ENCODE measurements around the gene TMEM269. TPM values are rescaled to one million over a fixed set of nuclear protein-coding genes. Genes with fewer than 3 reads are reported as not detected.

The TMEM269 gene
- total and polyA plus RNA-seq, 8 donors, result 0.17 to 1.6 (median 1.3) TPM; not detected in 1

- intact Hi-C loops (cut with DNase I), result no loop called here
- H3K27me3 ChIP-seq, result no peaks in the 10 kb centered on the region
- H3K4me3 ChIP-seq, result no peak overlapping the region
- H3K9me3 ChIP-seq, result no peaks in the 10 kb centered on the region
- TF ChIP-seq CTCF (IDR thresholded peaks at IDR 0.05), result no peak
- peaks cover 0 to 21% of the 10 kb centered on the region in 2 donors for H3K36me3 ChIP-seq
- ATAC-seq (no peak), DNase-seq (no peak)
- H3K27ac ChIP-seq, result no peak overlapping the region
- H3K4me1 ChIP-seq, result peaks cover 0 to 33% of the 10 kb centered on the region in 2 donors
Measured at GRCh38 chr1:42841440-42842147, 56.8 kb downstream of the TMEM269 start.

GRCh38 chr1:42844592-42845140, 59.9 kb downstream of the TMEM269 start:
- Histone ChIP-seq H3K27ac (no peak overlapping the region), H3K9me3 (no peaks in the 10 kb centered on the region), H3K36me3 (peaks cover 0 to 15% of the 10 kb centered on the region in 2 donors), H3K27me3 (no peaks in the 10 kb centered on the region), H3K4me1 (peaks cover 12 to 32% of the 10 kb centered on the region in 2 donors), H3K4me3 (no peak overlapping the region)
- DNase-seq, result no peak
- peak; percentile 9 for ATAC-seq
- TF ChIP-seq CTCF (IDR thresholded peaks at IDR 0.05), result no peak
- intact Hi-C loops (cut with DNase I), result no loop called here

GRCh38 chr1:42845193-42845592, 60.4 kb downstream of the TMEM269 start:
- intact Hi-C loops (cut with DNase I), result no loop called here
- no peak for ATAC-seq
- no peak for TF ChIP-seq CTCF (IDR thresholded peaks at IDR 0.05)
- no peaks in the 10 kb centered on the region for H3K9me3 ChIP-seq
- H3K27ac ChIP-seq, result no peak overlapping the region
- H3K4me1 ChIP-seq, result peaks cover 12 to 32% of the 10 kb centered on the region in 2 donors
- no peaks in the 10 kb centered on the region for H3K27me3 ChIP-seq
- no peak for DNase-seq
- H3K4me3 ChIP-seq, result peak overlapping the region in 1 of 2 donors; percentile 91
- H3K36me3 ChIP-seq, result peaks cover 0 to 16% of the 10 kb centered on the region in 2 donors

- no peak for DNase-seq
- Histone ChIP-seq H3K4me3 (peak overlapping the region; percentile 91 to 98), H3K27ac (no peak overlapping the region), H3K36me3 (peaks cover 0 to 23% of the 10 kb centered on the region in 2 donors), H3K27me3 (no peaks in the 10 kb centered on the region), H3K4me1 (peaks cover 12 to 32% of the 10 kb centered on the region in 2 donors), H3K9me3 (no peaks in the 10 kb centered on the region)
- intact Hi-C loops (cut with DNase I), result no loop called here
- no peak for TF ChIP-seq CTCF (IDR thresholded peaks at IDR 0.05)
- peak; percentile 7 for ATAC-seq
Measured at GRCh38 chr1:42845866-42846256, 61.1 kb downstream of the TMEM269 start.

- Histone ChIP-seq H3K4me3 (peak within 1 kb of the TSS; percentile 91 to 98), H3K4me1 (peaks cover 12 to 32% of the 10 kb centered on the region in 2 donors), H3K27ac (peak within 1 kb of the TSS; percentile 66 to 80), H3K9me3 (no peaks in the 10 kb centered on the region), H3K36me3 (peaks cover 0 to 29% of the 10 kb centered on the region in 2 donors), H3K27me3 (no peaks in the 10 kb centered on the region)
- peak; percentile 31 to 45 for TF ChIP-seq CTCF (IDR thresholded peaks at IDR 0.05)
- DNase-seq, result peak; percentile 92 to 97 (median 94)
- intact Hi-C loops (cut with DNase I), result no loop called here
- peak; percentile 99 for ATAC-seq
Measured at GRCh38 chr1:42846257-42847110, 61.7 kb downstream of the TMEM269 start, which contains the start of gene ZNF691. TSS of gene ZNF691 (plus strand) at chr1:42846613. CDS start at chr1:42849659, 3,046 bp downstream.
